Measurements from ENCODE around the gene KIDINS220. TPM values are rescaled to one million over a fixed set of nuclear protein-coding genes. Genes with fewer than 3 reads are reported as not detected.

KIDINS220 gene
- total RNA-seq, 1 donor from 2014 or later: 69.3 TPM

- DNase-seq (no peak), ATAC-seq (no peak)
- Histone ChIP-seq H3K27me3 (ENCODE audit: low read depth) (no peaks in the 10 kb centered on the region), H3K36me3 (no peaks in the 10 kb centered on the region), H3K4me3 (no peak overlapping the region), H3K27ac (no peak overlapping the region), H3K4me1 (no peaks in the 10 kb centered on the region), H3K9me3 (no peaks in the 10 kb centered on the region)
- intact Hi-C loops (cut with DNase I): no loop called here
- TF ChIP-seq, protein P1, sequence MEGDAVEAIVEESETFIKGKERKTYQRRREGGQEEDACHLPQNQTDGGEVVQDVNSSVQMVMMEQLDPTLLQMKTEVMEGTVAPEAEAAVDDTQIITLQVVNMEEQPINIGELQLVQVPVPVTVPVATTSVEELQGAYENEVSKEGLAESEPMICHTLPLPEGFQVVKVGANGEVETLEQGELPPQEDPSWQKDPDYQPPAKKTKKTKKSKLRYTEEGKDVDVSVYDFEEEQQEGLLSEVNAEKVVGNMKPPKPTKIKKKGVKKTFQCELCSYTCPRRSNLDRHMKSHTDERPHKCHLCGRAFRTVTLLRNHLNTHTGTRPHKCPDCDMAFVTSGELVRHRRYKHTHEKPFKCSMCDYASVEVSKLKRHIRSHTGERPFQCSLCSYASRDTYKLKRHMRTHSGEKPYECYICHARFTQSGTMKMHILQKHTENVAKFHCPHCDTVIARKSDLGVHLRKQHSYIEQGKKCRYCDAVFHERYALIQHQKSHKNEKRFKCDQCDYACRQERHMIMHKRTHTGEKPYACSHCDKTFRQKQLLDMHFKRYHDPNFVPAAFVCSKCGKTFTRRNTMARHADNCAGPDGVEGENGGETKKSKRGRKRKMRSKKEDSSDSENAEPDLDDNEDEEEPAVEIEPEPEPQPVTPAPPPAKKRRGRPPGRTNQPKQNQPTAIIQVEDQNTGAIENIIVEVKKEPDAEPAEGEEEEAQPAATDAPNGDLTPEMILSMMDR (IDR thresholded peaks at IDR 0.05): no peak
Observed at GRCh38 chr2:8870441-8870840, 33.0 kb upstream of the KIDINS220 start.

DNA sequence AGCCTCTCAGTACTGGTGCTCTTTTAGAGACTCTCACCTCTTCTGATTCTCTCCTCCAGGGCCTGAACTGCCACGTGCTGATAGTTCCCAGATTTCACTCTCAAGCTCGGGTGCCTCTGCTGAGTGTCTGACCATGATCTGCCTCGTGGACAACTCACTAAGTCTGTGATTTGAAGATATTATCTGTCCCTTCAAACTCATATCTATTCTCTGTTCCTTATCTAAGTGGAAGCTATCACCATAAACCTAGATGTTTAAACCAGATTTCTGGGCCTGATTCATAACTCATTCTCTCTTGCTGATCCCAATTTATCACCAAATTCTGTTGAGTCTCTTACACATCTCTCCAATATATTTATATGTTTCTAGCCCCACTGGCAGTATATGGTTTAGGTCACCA, 29.9 kb upstream of the KIDINS220 start:
- H3K27me3 ChIP-seq (ENCODE audit: low read depth): no peaks in the 10 kb centered on the region
- DNase-seq (no peak), ATAC-seq (no peak)
- no peaks in the 10 kb centered on the region for H3K9me3 ChIP-seq
- no peak overlapping the region for H3K4me3 ChIP-seq
- H3K27ac ChIP-seq: no peak overlapping the region
- peaks cover 3% of the 10 kb centered on the region for H3K4me1 ChIP-seq
- no peaks in the 10 kb centered on the region for H3K36me3 ChIP-seq
- TF ChIP-seq, protein P1 (IDR thresholded peaks at IDR 0.05): no peak
- intact Hi-C loops (cut with DNase I): no loop called here

- H3K4me1 ChIP-seq: peaks cover 4% of the 10 kb centered on the region
- peaks cover 4% of the 10 kb centered on the region for H3K36me3 ChIP-seq
- TF ChIP-seq, protein P1 (IDR thresholded peaks at IDR 0.05): no peak
- no peak overlapping the region for H3K27ac ChIP-seq
- no peaks in the 10 kb centered on the region for H3K9me3 ChIP-seq
- H3K4me3 ChIP-seq: no peak overlapping the region
- ATAC-seq: no peak
- DNase-seq: no peak
- no peaks in the 10 kb centered on the region for H3K27me3 ChIP-seq (ENCODE audit: low read depth)
- intact Hi-C loops (cut with DNase I): no loop called here
Observed at GRCh38 chr2:8863331-8863953, 26.0 kb upstream of the KIDINS220 start.

DNA sequence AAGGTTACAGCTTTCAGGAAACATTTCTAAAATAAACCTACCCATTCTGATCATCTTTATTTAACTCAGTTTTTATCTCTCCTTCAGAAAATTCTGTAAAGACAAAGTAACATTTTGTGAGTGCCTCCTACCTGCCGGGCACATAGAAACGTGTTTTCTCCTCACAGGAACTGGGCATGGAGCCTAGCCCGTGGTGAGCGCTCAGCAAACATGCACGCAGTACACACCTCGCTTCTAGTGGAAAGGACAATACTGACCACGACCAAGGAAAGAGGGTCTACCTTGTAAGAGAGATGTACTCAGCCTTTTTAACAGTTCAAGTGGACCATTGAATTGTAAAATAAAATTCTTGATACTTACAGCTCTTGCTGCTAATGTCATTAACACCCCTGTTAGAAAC, 24.8 kb upstream of the KIDINS220 start:
- H3K4me1 ChIP-seq: peaks cover 4% of the 10 kb centered on the region
- H3K36me3 ChIP-seq: peaks cover 6% of the 10 kb centered on the region
- DNase-seq (peak; percentile 58), ATAC-seq (peak; percentile 82 to 87)
- H3K9me3 ChIP-seq: no peaks in the 10 kb centered on the region
- H3K4me3 ChIP-seq: no peak overlapping the region
- intact Hi-C loops (cut with DNase I): no loop called here
- H3K27ac ChIP-seq: peak overlapping the region; percentile 32
- no peaks in the 10 kb centered on the region for H3K27me3 ChIP-seq (ENCODE audit: low read depth)
- TF ChIP-seq, protein P1 (IDR thresholded peaks at IDR 0.05): no peak

- intact Hi-C loops (cut with DNase I): no loop called here
- DNase-seq (no peak), ATAC-seq (peak; percentile 40 to 80)
- H3K36me3 ChIP-seq: peaks cover 6% of the 10 kb centered on the region
- H3K4me3 ChIP-seq: no peak overlapping the region
- no peaks in the 10 kb centered on the region for H3K27me3 ChIP-seq (ENCODE audit: low read depth)
- H3K9me3 ChIP-seq: no peaks in the 10 kb centered on the region
- H3K27ac ChIP-seq: peak overlapping the region; percentile 32
- H3K4me1 ChIP-seq: peaks cover 4% of the 10 kb centered on the region
- TF ChIP-seq, protein P1 (IDR thresholded peaks at IDR 0.05): no peak
Observed at GRCh38 chr2:8861797-8862196, 24.4 kb upstream of the KIDINS220 start.

Measured in lower lobe of right lung (tissue), 2 donors.